LHCN-M2 (cell line): ENCODE measurements around the gene TBR1. TPM values are rescaled to one million over a fixed set of nuclear protein-coding genes. Genes with fewer than 3 reads are reported as not detected.

Source experiments
- DNase-seq: peaks from one replicate; pipeline ENCODE4 v3.0.0-alpha.2; 2012; ENCODE audit warnings: low read depth
- total RNA-seq: library from RNA; depleted of rRNA; stranded (reverse); fragments of >200 nt; gene quantifications from 2 replicates; pipeline ENCODE4 v1.2.3, GENCODE V29; 2014

TBR1 gene
- total RNA-seq, 1 experiment from 2014 or later, result not detected

- peak; percentile 44 for DNase-seq
Observed at GRCh38 chr2:161414042-161415033, 1.8 kb upstream of the TBR1 start.

GRCh38 chr2:161415034-161415986 is 787 bp upstream of the TBR1 start:
- DNase-seq, result no peak

- DNase-seq, result no peak
Observed at GRCh38 chr2:161416708-161417437, 776 bp downstream of the TBR1 start.

- no peak for DNase-seq
Observed at GRCh38 chr2:161417438-161418274, 1.6 kb downstream of the TBR1 start.

GRCh38 chr2:161418275-161418714 is 2.2 kb downstream of the TBR1 start:
- DNase-seq, result no peak

GRCh38 chr2:161418715-161419637 is 2.9 kb downstream of the TBR1 start:
- DNase-seq, result peak; percentile 21

- no peak for DNase-seq
Observed at GRCh38 chr2:161419638-161420190, 3.6 kb downstream of the TBR1 start.

- DNase-seq, result no peak
Observed at GRCh38 chr2:161420406-161421074, 4.4 kb downstream of the TBR1 start.

GRCh38 chr2:161421686-161422085 is 5.6 kb downstream of the TBR1 start:
- no peak for DNase-seq

GRCh38 chr2:161422816-161423403 is 6.8 kb downstream of the TBR1 start:
- DNase-seq, result no peak

- DNase-seq, result no peak
Observed at GRCh38 chr2:161423421-161424393, 7.6 kb downstream of the TBR1 start.

- DNase-seq, result no peak
Observed at GRCh38 chr2:161424394-161424769, 8.3 kb downstream of the TBR1 start.

GRCh38 chr2:161424891-161425727 is 9.0 kb downstream of the TBR1 start:
- no peak for DNase-seq

GRCh38 chr2:161425728-161426454 is 9.8 kb downstream of the TBR1 start:
- no peak for DNase-seq

- no peak for DNase-seq
Observed at GRCh38 chr2:161426455-161426921, 10.4 kb downstream of the TBR1 start.
